HG03095 (cell line): ENCODE results near the gene NUFIP2.
"Not testable (repeated sequence)": the region's sequence is repeated elsewhere in the genome, so short reads cannot be mapped to it uniquely, and the experiment has no call there.

Experiments
- ATAC-seq: cut with Tn5 transposase; IDR thresholded peaks from one replicate; pipeline ENCODE4 v1.9.1; 2021; ENCODE audit warnings: moderate library complexity; ENCODE audit not compliant: unreplicated experiment

NUFIP2 gene, protein sequence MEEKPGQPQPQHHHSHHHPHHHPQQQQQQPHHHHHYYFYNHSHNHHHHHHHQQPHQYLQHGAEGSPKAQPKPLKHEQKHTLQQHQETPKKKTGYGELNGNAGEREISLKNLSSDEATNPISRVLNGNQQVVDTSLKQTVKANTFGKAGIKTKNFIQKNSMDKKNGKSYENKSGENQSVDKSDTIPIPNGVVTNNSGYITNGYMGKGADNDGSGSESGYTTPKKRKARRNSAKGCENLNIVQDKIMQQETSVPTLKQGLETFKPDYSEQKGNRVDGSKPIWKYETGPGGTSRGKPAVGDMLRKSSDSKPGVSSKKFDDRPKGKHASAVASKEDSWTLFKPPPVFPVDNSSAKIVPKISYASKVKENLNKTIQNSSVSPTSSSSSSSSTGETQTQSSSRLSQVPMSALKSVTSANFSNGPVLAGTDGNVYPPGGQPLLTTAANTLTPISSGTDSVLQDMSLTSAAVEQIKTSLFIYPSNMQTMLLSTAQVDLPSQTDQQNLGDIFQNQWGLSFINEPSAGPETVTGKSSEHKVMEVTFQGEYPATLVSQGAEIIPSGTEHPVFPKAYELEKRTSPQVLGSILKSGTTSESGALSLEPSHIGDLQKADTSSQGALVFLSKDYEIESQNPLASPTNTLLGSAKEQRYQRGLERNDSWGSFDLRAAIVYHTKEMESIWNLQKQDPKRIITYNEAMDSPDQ

DNA sequence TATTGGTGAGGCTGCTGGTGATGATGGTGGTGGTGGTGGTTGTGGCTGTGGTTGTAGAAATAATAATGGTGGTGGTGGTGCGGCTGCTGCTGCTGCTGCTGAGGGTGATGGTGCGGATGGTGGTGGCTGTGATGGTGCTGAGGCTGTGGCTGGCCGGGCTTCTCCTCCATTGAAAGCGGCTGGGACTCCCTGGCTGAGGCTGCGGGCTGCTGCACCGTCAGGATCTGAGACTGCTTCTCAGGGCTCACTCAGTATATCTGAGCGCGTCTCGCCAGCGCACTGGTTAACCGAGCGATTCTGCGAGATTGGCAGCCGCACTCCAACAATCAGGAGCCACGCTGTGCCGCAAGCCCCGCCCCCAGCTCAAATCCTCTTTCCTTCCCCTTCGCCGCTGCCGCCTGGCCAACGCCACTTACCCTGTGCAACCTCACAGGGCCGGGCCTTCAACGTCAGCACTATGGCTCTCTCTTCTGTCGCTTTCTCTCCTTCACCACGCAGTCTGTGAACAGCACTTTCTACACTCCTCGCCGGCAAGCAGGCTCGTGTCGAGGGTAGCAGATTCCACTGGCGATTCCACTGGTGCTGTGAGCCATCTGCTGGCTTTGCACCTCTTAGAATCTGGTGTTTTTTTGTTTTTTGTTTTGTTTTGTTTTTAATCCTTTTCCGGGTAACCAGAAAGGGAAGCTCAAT, at the start of gene NUFIP2:
TSS of gene NUFIP2 (minus strand) at position 259 of the 690 bp plus-strand sequence. CDS start at position 170, 89 bp downstream.
- ATAC-seq: peak; percentile 76

DNA sequence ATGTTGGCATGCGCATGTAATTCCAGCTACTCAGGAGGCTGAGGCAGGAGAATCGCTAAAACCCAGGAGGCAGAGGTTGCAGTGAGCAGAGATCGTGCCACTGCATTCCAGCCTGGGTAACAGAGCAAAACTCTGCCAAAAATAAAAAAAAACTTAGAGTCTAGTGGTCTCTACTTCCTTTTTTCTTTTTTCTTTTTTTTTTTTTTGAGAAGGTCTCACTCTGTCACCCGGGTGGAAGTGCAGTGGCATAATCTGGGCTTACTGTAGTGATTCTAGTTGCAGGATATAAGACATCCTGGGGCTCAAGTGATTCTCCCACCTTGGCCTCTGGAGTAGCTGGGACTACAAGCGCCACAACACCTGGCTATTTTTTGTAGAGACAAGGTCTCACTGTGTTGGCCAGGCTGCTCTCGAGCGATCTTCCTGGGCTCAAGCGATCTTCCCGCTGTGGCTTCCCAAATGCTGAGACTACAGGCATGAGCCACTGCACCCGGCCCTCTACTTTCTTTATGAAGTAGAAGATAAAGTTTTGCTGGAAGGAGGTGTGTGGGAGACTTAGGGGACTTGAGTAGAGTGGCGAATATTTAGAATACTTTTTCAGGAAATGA, 48.3 kb upstream of the NUFIP2 start:
- ATAC-seq: no peak

DNA sequence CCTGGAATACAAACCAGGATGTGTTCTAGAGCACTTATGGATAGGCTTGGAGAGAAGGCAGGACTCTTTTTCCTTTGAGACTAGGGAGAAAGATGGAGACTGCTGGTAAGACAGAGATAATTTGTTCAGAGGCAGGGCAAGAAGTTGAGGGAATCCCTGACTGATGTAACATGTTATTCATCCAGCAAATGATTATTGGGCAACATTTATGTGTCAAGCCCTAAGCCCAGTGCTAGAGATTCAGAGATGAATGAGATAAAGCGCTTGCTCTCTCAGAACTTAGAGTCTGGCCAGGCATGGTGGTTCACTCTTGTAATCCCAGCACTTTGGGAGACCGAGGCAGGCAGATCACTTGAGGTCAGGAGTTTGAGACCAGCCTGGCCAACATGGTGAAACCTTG, 47.8 kb upstream of the NUFIP2 start:
- ATAC-seq: no peak

DNA sequence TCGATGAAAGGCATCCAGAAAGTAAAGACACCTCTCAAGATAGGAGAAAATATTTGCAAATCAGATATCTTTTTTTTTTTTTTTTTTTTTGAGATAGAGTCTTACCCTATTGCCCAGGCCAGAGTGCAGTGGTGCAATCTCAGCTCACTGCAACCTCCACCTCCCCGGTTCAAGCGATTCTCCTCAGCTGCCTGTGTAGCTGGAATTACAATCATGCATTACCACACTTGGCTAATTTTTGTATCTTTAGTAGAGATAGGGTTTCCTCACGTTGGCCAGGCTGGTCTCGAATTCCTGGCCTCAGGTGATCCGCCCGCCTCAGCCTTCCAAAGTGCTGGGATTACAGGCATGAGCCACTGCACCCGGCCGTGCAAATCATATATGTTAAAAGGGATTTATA, 45.1 kb upstream of the NUFIP2 start:
- ATAC-seq: not testable (repeated sequence)

DNA sequence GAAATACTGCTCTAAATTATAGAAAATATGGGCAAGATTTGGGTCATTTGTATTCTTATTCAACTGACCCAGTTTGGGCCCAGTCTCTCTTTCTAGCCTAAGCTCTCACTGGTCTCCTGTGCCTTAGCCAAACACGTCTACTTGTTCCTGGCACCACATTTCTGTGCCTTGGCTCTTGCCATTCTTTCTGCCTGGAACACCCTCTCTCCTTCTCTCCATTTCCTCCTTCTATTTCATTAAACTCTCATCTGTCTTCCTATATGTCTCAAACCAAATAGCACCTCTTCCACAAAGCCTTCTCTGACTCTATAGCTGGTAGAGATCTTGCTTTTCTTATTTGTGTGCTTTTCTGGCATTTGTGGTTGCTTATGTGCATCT, 37.7 kb upstream of the NUFIP2 start:
- ATAC-seq: no peak

DNA sequence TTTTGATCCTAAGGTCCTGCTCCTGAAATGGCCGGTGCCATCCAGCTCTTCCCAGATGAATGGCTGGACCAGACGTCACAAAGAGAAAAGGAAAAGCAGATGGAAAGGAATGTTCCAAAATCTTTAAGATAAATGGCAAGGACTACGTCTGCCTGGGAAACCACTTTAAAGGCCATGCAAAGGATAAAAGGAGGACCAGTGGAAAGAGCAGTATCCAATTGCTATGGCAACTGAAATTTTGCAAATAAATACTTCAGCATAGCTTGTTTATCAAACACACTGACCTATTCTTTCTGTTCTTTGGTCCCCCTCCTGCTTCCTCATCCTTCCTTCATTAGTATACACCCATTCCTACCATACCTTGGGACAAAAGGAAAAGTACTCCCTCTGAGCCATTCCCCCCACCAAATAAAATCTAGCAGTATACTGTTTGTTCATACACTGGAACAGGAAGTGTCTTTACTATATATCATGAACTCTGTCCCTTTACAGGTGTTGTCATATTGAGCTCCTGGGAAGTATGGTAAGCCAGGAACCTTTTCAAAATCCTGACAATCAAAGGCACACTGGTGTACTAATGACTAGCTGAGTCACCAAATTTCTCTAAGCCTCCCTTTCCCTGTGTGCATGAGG, 37.2 kb upstream of the NUFIP2 start:
- no peak for ATAC-seq

DNA sequence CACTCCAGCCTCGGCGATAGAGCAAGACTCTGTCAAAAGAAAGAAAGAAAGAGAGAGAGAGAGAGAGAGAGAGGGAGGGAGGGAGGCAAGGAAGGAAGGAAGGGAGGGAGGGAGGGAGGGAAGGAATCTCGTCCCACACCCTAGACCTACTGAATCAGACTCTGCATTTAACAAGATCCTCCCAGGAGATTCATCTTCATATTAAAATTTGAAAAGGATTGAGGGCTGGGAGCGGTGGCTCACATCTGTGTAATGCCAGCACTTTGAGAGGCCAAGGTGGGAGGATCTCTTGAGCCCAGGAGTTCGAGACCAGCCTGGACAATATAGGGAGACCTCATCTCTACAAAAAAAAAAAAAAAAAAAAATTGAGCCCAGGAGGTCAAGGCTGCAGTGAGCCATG, 33.5 kb upstream of the NUFIP2 start:
- no peak for ATAC-seq

DNA sequence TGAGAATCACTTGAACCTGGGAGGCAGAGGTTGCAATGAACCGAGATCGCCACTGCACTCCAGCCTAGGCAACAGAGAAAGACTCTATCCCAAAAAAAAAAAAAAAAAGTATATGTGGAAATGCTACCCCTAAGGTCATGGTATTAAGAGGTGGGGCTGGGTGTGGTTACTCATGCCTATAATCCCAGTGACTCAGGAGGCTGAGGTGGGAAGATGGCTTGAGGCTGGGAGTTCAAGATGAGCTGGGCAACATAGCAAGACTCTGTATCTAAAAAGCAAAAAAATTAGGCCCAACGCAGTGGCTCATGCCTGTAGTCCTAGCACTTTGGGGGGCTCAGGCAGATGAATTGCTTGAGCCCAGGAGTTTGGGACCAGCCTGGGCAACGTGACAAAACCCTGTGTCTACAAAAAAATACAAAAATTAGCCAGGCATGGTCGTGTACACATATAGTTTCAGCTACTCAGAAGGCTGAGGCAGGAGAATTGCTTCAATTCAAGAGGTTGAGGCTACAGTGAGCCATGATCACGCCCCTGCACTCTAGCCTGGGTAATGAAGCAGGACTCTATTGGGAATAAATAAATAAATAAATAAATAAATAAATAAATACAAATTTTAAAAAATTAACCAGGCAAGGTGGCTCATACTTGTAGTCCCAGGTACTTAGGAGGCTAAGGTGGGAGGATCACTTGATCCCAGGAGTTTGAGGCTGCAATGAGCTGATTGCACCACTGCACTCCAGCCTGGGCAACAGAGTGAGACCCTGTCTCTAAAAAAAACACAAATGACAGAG, 32.3 kb upstream of the NUFIP2 start:
- ATAC-seq: no peak

DNA sequence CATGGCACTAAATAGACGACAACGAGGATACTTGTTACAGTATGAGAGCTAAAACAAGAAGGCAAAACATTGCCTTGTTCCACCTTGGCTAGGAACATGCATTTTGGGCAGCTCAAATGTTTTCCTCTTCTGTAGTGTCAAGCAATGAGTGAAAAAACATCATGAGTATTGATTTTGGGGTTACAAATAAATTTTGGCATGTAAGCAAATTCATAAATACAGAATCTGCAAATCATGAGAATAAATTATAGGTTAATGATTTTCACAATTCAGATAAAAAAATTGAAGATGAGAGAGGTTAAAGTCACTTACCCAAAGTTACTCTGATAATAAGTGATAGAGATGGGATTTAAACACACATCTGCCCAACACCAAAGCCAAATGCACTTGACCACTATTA, 28.4 kb upstream of the NUFIP2 start:
- no peak for ATAC-seq

DNA sequence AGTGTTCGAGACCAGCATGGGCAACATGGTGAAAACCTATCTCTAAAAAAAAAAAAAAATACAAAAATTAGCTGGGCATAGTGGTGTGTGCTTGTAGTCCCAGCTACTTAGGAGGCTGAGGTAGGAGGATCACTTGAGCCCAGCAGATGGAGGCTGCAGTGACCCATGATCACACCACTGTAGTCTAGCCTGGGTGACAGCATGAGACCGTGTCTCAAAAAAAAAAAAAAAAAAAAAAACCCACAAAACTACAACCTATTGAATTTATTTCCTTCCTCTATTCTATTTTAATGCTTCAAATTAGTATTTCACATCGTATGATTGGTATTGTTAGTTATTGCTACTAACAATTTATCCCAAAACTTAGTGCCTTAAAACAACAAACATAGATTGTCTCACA, 9.4 kb upstream of the NUFIP2 start:
- ATAC-seq: no peak

DNA sequence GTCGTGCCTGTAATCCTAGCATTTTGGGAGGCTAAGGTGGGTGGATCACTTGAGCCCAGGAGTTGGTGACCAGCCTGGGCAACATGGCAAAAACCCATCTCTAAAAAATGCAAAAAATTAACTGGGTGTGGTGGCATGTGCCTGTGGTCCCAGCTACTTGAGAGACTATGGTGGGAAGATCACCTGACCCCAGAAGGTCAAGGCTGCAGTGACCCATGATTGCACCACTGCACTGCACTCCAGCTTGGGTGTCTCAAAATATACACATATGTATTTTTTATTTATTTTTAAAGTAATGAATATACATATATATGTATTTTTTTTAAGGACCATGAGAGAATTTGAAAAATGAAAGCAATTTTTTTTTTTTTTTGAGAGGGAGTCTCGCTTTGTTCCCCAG, 5.1 kb upstream of the NUFIP2 start:
- no peak for ATAC-seq

DNA sequence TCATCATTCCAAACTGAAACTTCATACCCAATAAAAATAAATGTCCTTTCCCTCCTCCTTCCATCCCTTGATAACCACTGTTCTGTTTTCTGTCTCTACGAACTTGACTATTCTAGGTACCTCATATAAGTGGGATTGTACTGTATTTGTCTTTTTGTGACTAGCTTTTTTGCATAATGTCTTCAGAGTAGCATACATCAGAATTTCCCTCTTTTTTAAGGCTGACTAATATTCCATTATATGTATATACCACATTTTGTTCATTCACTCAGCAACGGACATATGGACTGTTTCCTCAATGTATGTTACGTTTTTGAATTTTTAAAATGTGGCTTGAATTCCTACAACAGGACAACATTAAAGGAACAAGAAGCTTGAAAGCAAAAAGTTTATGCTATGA, 1.5 kb upstream of the NUFIP2 start:
- no peak for ATAC-seq

DNA sequence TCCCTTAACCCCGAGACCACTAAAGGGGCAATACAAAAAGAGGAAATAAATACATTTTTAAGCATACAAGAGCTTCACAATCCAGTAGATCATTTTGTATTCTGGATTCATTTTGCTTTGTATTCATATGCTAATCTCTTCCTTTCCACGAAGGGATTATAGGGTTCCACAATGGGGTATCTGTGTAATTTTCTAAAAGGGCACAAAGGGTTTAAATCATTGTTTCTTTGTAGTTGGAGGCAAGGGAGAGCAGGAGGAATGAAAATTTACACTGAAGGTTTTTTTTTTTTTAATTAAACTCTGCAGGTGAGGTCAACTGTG, 592 bp upstream of the NUFIP2 start:
- no peak for ATAC-seq

DNA sequence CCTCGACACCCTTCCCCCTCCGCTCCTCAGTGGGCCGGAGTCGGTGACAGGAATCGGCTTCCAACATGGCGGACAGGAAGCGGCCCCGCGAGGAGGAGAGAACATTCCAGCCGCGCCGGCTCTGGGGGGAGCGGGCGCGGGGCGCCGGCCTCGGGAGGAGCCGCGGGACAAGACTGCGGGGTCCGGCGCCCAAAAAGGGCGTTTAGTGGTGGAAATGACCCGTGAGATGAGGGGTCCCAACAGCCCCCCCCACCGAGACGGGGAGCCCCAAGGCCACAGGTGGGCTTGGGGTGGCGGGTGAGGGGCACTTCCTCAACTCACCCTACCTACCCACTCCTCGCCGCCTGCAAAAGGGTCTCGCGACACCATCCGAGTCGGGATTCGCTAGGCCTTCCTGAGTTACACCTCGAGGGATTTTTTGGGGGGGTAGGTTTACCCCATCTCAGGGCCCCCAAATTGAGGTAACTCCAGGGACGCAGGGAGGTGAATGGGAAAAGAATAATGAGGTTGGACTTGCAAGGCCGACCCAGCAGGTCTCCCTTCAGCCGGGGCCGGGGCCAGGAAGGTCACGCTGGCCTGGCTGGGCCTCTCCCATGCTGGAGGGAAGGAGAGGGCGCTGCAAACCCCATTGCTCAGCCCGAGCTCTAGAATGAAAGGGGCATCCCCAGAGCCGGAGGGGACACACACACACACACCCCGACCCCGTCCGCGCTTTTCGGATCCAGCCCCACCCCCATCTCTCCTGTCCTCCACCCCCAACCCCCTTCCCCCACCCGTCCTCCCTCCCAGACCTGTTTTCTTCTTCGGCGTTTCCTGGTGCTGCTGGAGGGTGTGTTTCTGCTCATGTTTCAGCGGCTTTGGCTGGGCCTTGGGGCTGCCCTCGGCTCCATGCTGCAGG, 707 bp downstream of the NUFIP2 start:
- peak; percentile 15 for ATAC-seq

DNA sequence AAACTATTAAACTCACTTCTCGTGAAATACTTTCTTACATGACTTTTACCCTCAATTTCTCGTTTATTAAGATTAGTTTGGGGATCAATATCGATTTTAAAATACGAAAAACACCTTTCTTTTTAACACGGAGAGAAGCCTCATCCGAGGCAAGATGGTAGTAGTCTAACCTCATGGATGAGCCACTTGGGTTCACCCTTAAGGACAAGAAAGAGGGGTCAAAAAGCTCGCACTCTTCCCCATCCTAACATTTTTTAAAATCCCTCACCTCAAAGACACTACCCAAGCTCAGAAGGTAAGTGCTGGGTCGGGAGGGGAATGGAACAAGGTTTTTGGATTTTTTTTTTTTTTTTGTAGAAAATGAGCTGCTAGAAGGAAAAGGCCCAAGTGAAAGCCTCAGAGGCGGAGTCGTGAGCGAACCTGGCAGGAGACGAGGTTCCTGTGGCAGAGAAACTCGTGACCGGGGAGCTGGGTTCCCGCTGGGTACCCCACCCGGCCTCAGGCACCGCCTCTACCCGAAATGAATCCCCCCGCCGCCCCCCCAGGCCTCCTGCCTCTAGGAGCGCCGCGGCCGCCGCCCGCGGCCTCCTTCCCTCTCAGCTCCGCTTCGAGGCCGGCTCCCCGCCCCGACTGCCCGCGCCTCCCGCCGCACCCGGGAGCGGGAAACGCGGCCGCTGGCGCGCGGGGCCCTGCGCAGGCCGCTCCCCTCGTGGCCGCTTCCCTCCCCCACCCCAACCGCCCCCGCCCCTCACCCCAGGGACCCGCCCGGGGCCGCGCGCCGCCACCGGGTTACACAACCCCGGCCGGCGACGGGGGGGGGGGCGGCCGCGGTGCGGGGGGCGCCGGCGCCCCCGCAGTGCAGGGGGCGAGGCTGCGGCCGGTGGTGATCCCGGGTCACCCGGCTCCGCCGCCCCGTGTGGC, 1.6 kb downstream of the NUFIP2 start:
- no peak for ATAC-seq

DNA sequence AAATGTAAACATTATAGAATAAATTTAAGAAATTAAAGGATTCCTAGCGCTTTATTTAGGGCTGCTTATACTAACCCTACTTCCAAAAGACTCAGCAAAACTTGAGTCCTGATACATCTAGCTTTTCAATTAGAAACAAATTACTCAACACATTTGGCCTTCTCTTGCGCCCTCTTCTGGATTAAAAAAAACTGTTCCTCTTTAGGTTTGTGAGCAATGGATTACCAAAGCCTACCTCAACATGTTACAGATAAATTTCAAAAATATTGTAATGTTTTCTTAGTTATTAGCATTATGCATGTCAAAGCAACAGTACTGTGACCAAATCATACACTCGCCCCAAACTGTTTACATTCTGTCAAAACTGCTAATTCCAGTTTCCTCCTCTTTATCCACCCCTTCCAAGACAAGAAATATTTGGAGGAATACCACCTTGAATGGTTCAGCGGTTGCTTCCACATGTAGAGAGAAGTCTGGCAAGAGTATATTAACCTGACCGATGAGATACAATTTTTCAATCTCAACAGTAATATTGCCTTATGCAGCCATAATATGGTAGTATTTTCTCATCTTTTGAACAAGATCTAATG, 2.7 kb downstream of the NUFIP2 start:
- no peak for ATAC-seq

DNA sequence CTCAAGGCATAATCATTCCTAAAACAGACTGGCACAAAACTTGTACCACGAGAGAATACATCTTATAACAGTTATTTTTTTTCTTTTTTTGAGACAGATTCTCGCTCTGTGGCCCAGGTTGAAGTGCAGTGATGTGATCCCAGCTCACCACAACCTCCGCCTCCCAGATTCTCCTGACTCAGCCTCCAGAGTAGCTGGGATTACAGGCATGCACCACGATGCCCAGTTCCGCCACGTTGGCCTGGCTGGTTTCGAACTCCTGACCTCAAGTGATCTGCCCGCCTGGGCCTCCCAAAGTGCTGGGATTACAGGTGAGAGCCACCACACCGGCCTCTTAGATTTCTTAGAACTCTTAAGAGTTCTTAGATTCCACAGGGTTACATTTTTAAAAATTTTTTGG, 4.1 kb downstream of the NUFIP2 start:
- ATAC-seq: no peak

DNA sequence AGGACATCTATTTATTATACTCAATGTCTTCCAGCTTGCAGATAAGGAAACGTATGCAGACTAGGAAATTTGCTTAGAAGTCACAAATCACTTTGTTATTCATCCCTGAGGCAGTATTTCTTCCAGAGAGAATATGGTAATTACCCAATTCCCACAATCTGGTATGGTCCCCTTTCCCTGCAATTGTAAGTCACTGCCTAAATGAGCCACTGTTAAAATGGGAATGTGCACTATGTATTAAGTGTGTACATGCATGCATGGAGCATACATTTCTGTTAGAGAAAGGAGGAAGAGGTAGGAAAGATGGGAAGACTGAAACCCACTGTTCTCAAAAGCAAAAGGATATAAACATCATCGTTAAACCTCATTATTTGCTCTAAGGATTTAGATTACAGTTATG, 10.0 kb downstream of the NUFIP2 start:
- ATAC-seq: no peak
